ENCODE results near the gene EXOG.

Gene EXOG

GRCh38 chr3:38510631-38511030 is 14.5 kb downstream of the EXOG start:
- no peak for DNase-seq (ENCODE audit: low read depth, low spot score)
- H3K4me3 ChIP-seq (ENCODE audit: low read depth, low read length), result no peak overlapping the region
- ChIA-PET POLR2A (no interaction called here), CTCF (interaction anchor here (0.8 to 6.5 kb wide), 4 partner anchors 10 to 144 kb away, joined by 3 to 119 read pairs (median 6); no protein-coding TSS in a partner anchor)
- TF ChIP-seq, protein P1, sequence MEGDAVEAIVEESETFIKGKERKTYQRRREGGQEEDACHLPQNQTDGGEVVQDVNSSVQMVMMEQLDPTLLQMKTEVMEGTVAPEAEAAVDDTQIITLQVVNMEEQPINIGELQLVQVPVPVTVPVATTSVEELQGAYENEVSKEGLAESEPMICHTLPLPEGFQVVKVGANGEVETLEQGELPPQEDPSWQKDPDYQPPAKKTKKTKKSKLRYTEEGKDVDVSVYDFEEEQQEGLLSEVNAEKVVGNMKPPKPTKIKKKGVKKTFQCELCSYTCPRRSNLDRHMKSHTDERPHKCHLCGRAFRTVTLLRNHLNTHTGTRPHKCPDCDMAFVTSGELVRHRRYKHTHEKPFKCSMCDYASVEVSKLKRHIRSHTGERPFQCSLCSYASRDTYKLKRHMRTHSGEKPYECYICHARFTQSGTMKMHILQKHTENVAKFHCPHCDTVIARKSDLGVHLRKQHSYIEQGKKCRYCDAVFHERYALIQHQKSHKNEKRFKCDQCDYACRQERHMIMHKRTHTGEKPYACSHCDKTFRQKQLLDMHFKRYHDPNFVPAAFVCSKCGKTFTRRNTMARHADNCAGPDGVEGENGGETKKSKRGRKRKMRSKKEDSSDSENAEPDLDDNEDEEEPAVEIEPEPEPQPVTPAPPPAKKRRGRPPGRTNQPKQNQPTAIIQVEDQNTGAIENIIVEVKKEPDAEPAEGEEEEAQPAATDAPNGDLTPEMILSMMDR (IDR thresholded peaks at IDR 0.05; ENCODE audit: insufficient read depth, low read length, missing control alignments), result no peak

DNA sequence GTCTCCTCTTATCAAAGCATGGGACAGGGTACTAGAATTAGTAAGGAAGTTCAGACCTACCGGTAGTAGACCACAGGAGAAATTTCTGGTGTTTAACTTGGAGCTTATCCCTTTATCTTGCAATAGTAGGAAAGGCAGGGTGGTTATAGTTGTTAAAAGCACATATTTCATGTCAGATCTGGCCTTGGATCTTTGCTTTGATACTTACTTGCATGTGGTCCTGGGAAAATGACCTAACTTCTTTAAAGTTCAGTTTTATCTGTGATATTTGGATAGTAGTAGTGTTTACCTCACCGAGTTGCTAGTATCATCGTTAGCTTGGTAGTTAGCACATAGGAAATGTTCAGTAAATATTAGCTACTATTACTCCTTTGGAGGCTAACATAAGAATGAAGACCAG is 15.4 kb downstream of the EXOG start:
- no peak for DNase-seq (ENCODE audit: low read depth, low spot score)
- TF ChIP-seq, protein P1 (IDR thresholded peaks at IDR 0.05; ENCODE audit: insufficient read depth, low read length, missing control alignments), result no peak
- H3K4me3 ChIP-seq (ENCODE audit: low read depth, low read length), result no peak overlapping the region
- CTCF ChIA-PET, result interaction anchor here (1.0 to 6.5 kb wide), 3 partner anchors 10 to 333 kb away, joined by 3 to 119 read pairs (median 7); no protein-coding TSS in a partner anchor
- POLR2A ChIA-PET, result no interaction called here

GRCh38 chr3:38515367-38515766 is 19.2 kb downstream of the EXOG start:
- no peak for DNase-seq (ENCODE audit: low read depth, low spot score)
- ChIA-PET POLR2A (no interaction called here), CTCF (interaction anchor here (0.9 to 2.1 kb wide), 3 partner anchors 10 to 328 kb away, joined by 3 to 7 read pairs (median 5); no protein-coding TSS in a partner anchor)
- TF ChIP-seq, protein P1 (IDR thresholded peaks at IDR 0.05; ENCODE audit: insufficient read depth, low read length, missing control alignments), result no peak
- no peak overlapping the region for H3K4me3 ChIP-seq (ENCODE audit: low read depth, low read length)

- ChIA-PET CTCF (interaction anchor here (1.1 to 11.1 kb wide), 5 partner anchors 9 to 483 kb away, joined by 3 to 334 read pairs (median 7); no protein-coding TSS in a partner anchor), POLR2A (no interaction called here)
- TF ChIP-seq, protein P1 (IDR thresholded peaks at IDR 0.05; ENCODE audit: insufficient read depth, low read length, missing control alignments), result no peak
- no peak overlapping the region for H3K4me3 ChIP-seq (ENCODE audit: low read depth, low read length)
- DNase-seq (ENCODE audit: low read depth, low spot score), result no peak
These were observed 20.5 kb downstream of the EXOG start for GRCh38 chr3:38516669-38517068.

- POLR2A ChIA-PET, result no interaction called here
- TF ChIP-seq, protein P1 (IDR thresholded peaks at IDR 0.05; ENCODE audit: insufficient read depth, low read length, missing control alignments), result no peak
These were observed 22.9 kb downstream of the EXOG start for GRCh38 chr3:38519000-38519399.

DNA sequence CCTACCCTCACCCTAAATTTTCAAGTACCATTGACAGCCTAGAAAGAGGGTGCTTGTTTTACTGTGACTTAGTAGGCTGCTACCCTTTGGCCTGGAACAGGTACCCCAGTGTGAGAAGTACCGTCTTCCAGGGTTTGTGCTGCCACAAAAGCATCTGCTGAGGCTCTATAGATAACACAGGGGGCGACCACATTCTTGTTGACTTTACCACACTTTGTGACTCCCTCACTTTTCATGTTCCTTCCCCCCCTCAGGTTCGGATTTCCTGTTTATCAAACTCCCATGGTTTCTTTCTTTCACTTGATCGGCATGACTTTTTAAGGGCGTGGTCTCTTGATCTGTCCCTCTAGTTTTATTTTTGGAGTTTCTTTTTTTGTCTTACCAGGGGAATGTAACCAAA is 23.5 kb downstream of the EXOG start:
- ChIA-PET POLR2A (no interaction called here), CTCF (interaction anchor here (1.1 to 11.1 kb wide), 11 partner anchors 11 to 511 kb away, joined by 3 to 334 read pairs (median 27); partner anchors contain the start of gene EXOG)
- no peak for DNase-seq (ENCODE audit: low read depth, low spot score)
- H3K4me3 ChIP-seq (ENCODE audit: low read depth, low read length), result no peak overlapping the region
- TF ChIP-seq, protein P1 (IDR thresholded peaks at IDR 0.05; ENCODE audit: insufficient read depth, low read length, missing control alignments), result no peak

More at GRCh38 chr3:38519000-38519399, 22.9 kb downstream of the EXOG start:
- no peak for DNase-seq (ENCODE audit: low read depth, low spot score)
- CTCF ChIA-PET, result interaction anchor here (0.6 to 11.1 kb wide), 10 partner anchors 10 to 511 kb away, joined by 3 to 334 read pairs (median 5); partner anchors contain the start of gene EXOG
- no peak overlapping the region for H3K4me3 ChIP-seq (ENCODE audit: low read depth, low read length)
